ENCODE data around the gene GPC5. TPM values are rescaled to one million over a fixed set of nuclear protein-coding genes. Genes with fewer than 3 reads are reported as not detected.

The GPC5 gene
- total and polyA plus RNA-seq, 7 experiments from 2014 or later, result 0.10 to 0.38 TPM; not detected in 5

- intact Hi-C loops (cut with micrococcal nuclease), result loop anchor here in 1 of 2 donors (2.0 kb wide), 1 partner anchor 87 kb away; no protein-coding TSS in a partner anchor
- peaks cover 4 to 15% (median 12%) of the 10 kb centered on the region in 7 donors for H3K4me1 Mint-ChIP-seq
- Histone ChIP-seq H3K27ac (ENCODE audit: low read depth, low read length) (no peak overlapping the region), H3K9me3 (ENCODE audit: control insufficient read depth in 2 of 3, low read length in 3 of 3) (no peaks in the 10 kb centered on the region), H3K4me3 (ENCODE audit: low read length) (peak overlapping the region; percentile 39), H3K36me3 (ENCODE audit: control insufficient read depth in 2 of 3, insufficient read depth in 3 of 3, low read length in 3 of 3) (no peaks in the 10 kb centered on the region), H3K27me3 (ENCODE audit: control insufficient read depth in 2 of 2, insufficient read depth in 2 of 2, low read length in 2 of 2) (peaks cover 0 to 4% of the 10 kb centered on the region in 2 donors), H3K4me1 (ENCODE audit: control insufficient read depth in 2 of 2, insufficient read depth in 2 of 2, low read length in 2 of 2) (peaks cover 5 to 11% of the 10 kb centered on the region in 2 donors)
- ChIA-PET CTCF (no interaction called here), POLR2A (no interaction called here)
- peak overlapping the region; percentile 59 to 85 (median 78) for H3K4me3 Mint-ChIP-seq
- peaks cover 15 to 89% (median 37%) of the 10 kb centered on the region in 5 donors for H3K27me3 Mint-ChIP-seq
- ATAC-seq (no peak), DNase-seq (peak in 3 of 9 donors; percentile 2 to 9 (median 7))
- H3K36me3 Mint-ChIP-seq, result no peaks in the 10 kb centered on the region
- H3K27ac Mint-ChIP-seq, result peak overlapping the region in 2 of 9 donors; percentile 21 to 30
- H3K9me3 Mint-ChIP-seq, result peaks cover 0 to 3% (median 0%) of the 10 kb centered on the region in 11 donors
These were observed 1.0 kb downstream of the GPC5 start for GRCh38 chr13:91399189-91400062.

DNA sequence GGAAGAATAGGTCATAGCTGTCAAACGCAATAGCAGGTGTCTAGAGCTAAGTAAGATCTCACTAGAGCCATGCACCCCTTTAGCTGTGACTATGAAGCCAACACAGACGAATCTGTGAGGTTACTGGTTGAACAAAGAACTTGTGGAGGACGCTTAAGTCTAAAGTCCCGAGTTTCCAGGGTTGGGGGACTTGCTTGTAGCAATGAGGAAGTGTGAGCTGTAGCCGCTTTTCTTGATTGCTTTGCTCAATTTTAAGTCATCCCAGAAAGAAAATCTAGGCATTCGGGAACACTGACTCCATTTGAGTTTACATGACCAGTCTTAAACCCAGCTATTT lies 1.6 kb downstream of the GPC5 start:
- Mint-ChIP-seq H3K27me3 (peaks cover 9 to 86% (median 31%) of the 10 kb centered on the region in 5 donors), H3K27ac (peak overlapping the region in 2 of 9 donors; percentile 21 to 30), H3K9me3 (peaks cover 0 to 1% (median 0%) of the 10 kb centered on the region in 11 donors), H3K4me3 (peak overlapping the region; percentile 59 to 85 (median 76)), H3K4me1 (peaks cover 4 to 14% (median 12%) of the 10 kb centered on the region in 7 donors), H3K36me3 (no peaks in the 10 kb centered on the region)
- ChIA-PET CTCF (no interaction called here), POLR2A (no interaction called here)
- Histone ChIP-seq H3K4me3 (ENCODE audit: low read length) (no peak overlapping the region), H3K27me3 (ENCODE audit: control insufficient read depth in 2 of 2, insufficient read depth in 2 of 2, low read length in 2 of 2) (peaks cover 0 to 4% of the 10 kb centered on the region in 2 donors), H3K9me3 (ENCODE audit: control insufficient read depth in 2 of 3, low read length in 3 of 3) (no peaks in the 10 kb centered on the region), H3K27ac (ENCODE audit: low read depth, low read length) (no peak overlapping the region), H3K36me3 (ENCODE audit: control insufficient read depth in 2 of 3, insufficient read depth in 3 of 3, low read length in 3 of 3) (no peaks in the 10 kb centered on the region), H3K4me1 (ENCODE audit: control insufficient read depth in 2 of 2, insufficient read depth in 2 of 2, low read length in 2 of 2) (peaks cover 5 to 11% of the 10 kb centered on the region in 2 donors)
- DNase-seq (peak in 2 of 9 donors; percentile 9 to 11), ATAC-seq (no peak)
- intact Hi-C loops (cut with micrococcal nuclease), result no loop called here

DNA sequence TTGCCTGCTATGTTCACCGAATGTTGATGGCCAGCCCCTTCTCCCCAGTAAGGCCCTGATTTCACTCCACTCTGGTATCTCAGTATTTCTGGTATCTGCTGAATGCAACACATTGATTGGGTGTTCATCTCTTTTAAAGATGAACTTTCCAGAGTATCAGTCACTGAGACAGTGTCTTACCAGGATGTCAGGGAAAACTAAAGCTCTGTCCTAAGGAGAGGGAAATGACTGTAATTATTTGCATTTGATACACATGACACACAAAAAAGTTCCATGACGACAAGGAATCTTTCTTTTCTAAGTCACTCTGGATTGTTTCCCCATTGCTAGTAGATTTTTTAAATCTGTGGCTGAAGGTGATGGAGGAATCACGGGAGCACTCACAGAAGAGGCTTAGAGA lies 2.2 kb downstream of the GPC5 start:
- H3K4me1 Mint-ChIP-seq, result peaks cover 4 to 14% (median 12%) of the 10 kb centered on the region in 7 donors
- no peaks in the 10 kb centered on the region for H3K36me3 Mint-ChIP-seq
- no peak overlapping the region for H3K27ac Mint-ChIP-seq
- CTCF ChIA-PET, result no interaction called here
- H3K27me3 Mint-ChIP-seq, result peaks cover 5 to 84% (median 25%) of the 10 kb centered on the region in 5 donors
- Histone ChIP-seq H3K27ac (ENCODE audit: low read depth, low read length) (no peak overlapping the region), H3K4me1 (ENCODE audit: control insufficient read depth in 2 of 2, insufficient read depth in 2 of 2, low read length in 2 of 2) (peaks cover 5 to 11% of the 10 kb centered on the region in 2 donors), H3K9me3 (ENCODE audit: control insufficient read depth in 2 of 3, low read length in 3 of 3) (no peaks in the 10 kb centered on the region), H3K4me3 (ENCODE audit: low read length) (no peak overlapping the region), H3K36me3 (ENCODE audit: control insufficient read depth in 2 of 3, insufficient read depth in 3 of 3, low read length in 3 of 3) (no peaks in the 10 kb centered on the region), H3K27me3 (ENCODE audit: control insufficient read depth in 2 of 2, insufficient read depth in 2 of 2, low read length in 2 of 2) (peaks cover 0 to 4% of the 10 kb centered on the region in 2 donors)
- H3K9me3 Mint-ChIP-seq, result peaks cover 0 to 1% (median 0%) of the 10 kb centered on the region in 11 donors
- H3K4me3 Mint-ChIP-seq, result peak overlapping the region in 1 of 10 donors; percentile 3
- intact Hi-C loops (cut with micrococcal nuclease), result no loop called here
- POLR2A ChIA-PET, result no interaction called here
- no peak for ATAC-seq
- no peak for DNase-seq

- ChIA-PET CTCF (no interaction called here), POLR2A (no interaction called here)
- H3K4me1 ChIP-seq (ENCODE audit: control insufficient read depth in 2 of 2, insufficient read depth in 2 of 2, low read length in 2 of 2), result peaks cover 5 to 11% of the 10 kb centered on the region in 2 donors
- Mint-ChIP-seq H3K36me3 (peaks cover 0 to 4% (median 0%) of the 10 kb centered on the region in 5 donors), H3K9me3 (peaks cover 0 to 4% (median 0%) of the 10 kb centered on the region in 11 donors), H3K4me3 (no peak overlapping the region), H3K27ac (no peak overlapping the region), H3K4me1 (peaks cover 4 to 14% (median 12%) of the 10 kb centered on the region in 7 donors), H3K27me3 (peaks cover 0 to 77% (median 16%) of the 10 kb centered on the region in 5 donors)
- no peak for ATAC-seq
- no peaks in the 10 kb centered on the region for H3K9me3 ChIP-seq (ENCODE audit: control insufficient read depth in 2 of 3, low read length in 3 of 3)
- H3K27ac ChIP-seq (ENCODE audit: low read depth, low read length), result no peak overlapping the region
- no peak overlapping the region for H3K4me3 ChIP-seq (ENCODE audit: low read length)
- H3K36me3 ChIP-seq (ENCODE audit: control insufficient read depth in 2 of 3, insufficient read depth in 3 of 3, low read length in 3 of 3), result no peaks in the 10 kb centered on the region
- no peak for DNase-seq
- H3K27me3 ChIP-seq (ENCODE audit: control insufficient read depth in 2 of 2, insufficient read depth in 2 of 2, low read length in 2 of 2), result peaks cover 0 to 4% of the 10 kb centered on the region in 2 donors
- intact Hi-C loops (cut with micrococcal nuclease), result no loop called here
These were observed 3.5 kb downstream of the GPC5 start for GRCh38 chr13:91401920-91402319.

DNA sequence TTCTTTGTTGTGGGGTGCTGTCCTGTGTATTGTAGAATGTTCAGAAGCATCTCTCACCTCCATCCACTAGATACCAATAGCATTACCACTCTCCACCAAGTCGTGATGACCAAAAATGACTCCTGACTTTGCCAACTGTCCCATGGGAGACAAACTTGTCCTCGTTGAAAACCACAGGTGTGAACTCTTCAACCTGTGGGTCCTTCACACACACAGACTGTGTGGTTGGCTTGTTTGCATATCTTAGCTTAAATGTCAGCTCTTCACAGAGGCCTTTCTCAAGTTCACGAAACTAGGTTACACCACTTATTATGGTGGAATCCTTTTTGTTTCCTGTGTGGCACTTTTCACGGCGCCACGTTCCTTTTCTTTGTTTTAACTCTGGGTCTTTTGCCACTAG lies 6.8 kb downstream of the GPC5 start:
- Mint-ChIP-seq H3K9me3 (peaks cover 0 to 4% (median 0%) of the 10 kb centered on the region in 11 donors), H3K4me1 (peaks cover 0 to 2% (median 0%) of the 10 kb centered on the region in 7 donors), H3K4me3 (no peak overlapping the region), H3K36me3 (peaks cover 0 to 4% (median 0%) of the 10 kb centered on the region in 5 donors), H3K27ac (no peak overlapping the region), H3K27me3 (peaks cover 9 to 68% (median 13%) of the 10 kb centered on the region in 5 donors)
- no peak for DNase-seq
- ATAC-seq, result no peak
- H3K27me3 ChIP-seq (ENCODE audit: control insufficient read depth in 2 of 2, insufficient read depth in 2 of 2, low read length in 2 of 2), result no peaks in the 10 kb centered on the region
- ChIA-PET POLR2A (no interaction called here), CTCF (no interaction called here)
- H3K4me3 ChIP-seq (ENCODE audit: low read length), result no peak overlapping the region
- no peaks in the 10 kb centered on the region for H3K36me3 ChIP-seq (ENCODE audit: control insufficient read depth in 2 of 3, insufficient read depth in 3 of 3, low read length in 3 of 3)
- H3K27ac ChIP-seq (ENCODE audit: low read depth, low read length), result no peak overlapping the region
- H3K9me3 ChIP-seq (ENCODE audit: control insufficient read depth in 2 of 3, low read length in 3 of 3), result no peaks in the 10 kb centered on the region
- intact Hi-C loops (cut with micrococcal nuclease), result no loop called here
- H3K4me1 ChIP-seq (ENCODE audit: control insufficient read depth in 2 of 2, insufficient read depth in 2 of 2, low read length in 2 of 2), result no peaks in the 10 kb centered on the region

DNA sequence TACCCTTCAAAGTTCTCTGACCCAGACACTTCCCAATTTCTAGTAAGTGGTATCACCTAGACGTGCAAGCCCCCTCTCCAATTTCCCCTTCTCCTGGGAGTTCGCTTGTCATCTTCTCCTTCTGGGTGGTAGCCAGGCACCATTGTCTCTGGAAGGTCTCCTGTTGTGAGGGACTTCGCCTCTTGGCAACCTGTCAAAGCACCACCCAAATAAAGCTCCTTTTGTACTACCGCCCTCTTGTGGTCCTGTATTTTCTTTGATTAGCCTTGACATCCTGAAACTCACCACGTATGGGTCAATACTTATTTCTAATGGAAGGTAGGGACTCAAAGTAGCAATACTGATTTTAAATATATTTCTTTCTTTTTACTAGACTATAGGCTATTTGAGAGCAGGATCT lies 8.2 kb downstream of the GPC5 start:
- DNase-seq, result peak in 1 of 9 donors; percentile 12
- Histone ChIP-seq H3K9me3 (ENCODE audit: control insufficient read depth in 2 of 3, low read length in 3 of 3) (no peaks in the 10 kb centered on the region), H3K4me3 (ENCODE audit: low read length) (no peak overlapping the region), H3K4me1 (ENCODE audit: control insufficient read depth in 2 of 2, insufficient read depth in 2 of 2, low read length in 2 of 2) (no peaks in the 10 kb centered on the region), H3K27ac (ENCODE audit: low read depth, low read length) (no peak overlapping the region), H3K36me3 (ENCODE audit: control insufficient read depth in 2 of 3, insufficient read depth in 3 of 3, low read length in 3 of 3) (no peaks in the 10 kb centered on the region), H3K27me3 (ENCODE audit: control insufficient read depth in 2 of 2, insufficient read depth in 2 of 2, low read length in 2 of 2) (no peaks in the 10 kb centered on the region)
- intact Hi-C loops (cut with micrococcal nuclease), result loop anchor here (1.0 kb wide), 4 partner anchors 31 to 272 kb away; no protein-coding TSS in a partner anchor
- POLR2A ChIA-PET, result interaction anchor here (0.7 kb wide), 1 partner anchor 41 kb away, joined by 3 read pairs; no protein-coding TSS in a partner anchor
- no peak for ATAC-seq
- peak overlapping the region in 1 of 9 donors; percentile 23 for H3K27ac Mint-ChIP-seq
- H3K36me3 Mint-ChIP-seq, result peaks cover 0 to 4% (median 0%) of the 10 kb centered on the region in 5 donors
- H3K27me3 Mint-ChIP-seq, result peaks cover 8 to 59% (median 12%) of the 10 kb centered on the region in 5 donors
- CTCF ChIA-PET, result interaction anchor here (0.6 to 1.1 kb wide), 2 partner anchors 29 to 87 kb away, joined by 3 read pairs; no protein-coding TSS in a partner anchor
- peaks cover 0 to 2% (median 0%) of the 10 kb centered on the region in 7 donors for H3K4me1 Mint-ChIP-seq
- no peak overlapping the region for H3K4me3 Mint-ChIP-seq
- peaks cover 0 to 4% (median 0%) of the 10 kb centered on the region in 11 donors for H3K9me3 Mint-ChIP-seq
